GM21723 (cell line): ENCODE results near the gene TMEM213.

Experiments used
- ATAC-seq: cut with Tn5 transposase; IDR thresholded peaks from one replicate; pipeline ENCODE4 v1.9.1; 2021; ENCODE audit warnings: mild to moderate bottlenecking, moderate library complexity; ENCODE audit not compliant: unreplicated experiment

TMEM213 gene

GRCh38 chr7:138797715-138798320 is at the start of gene TMEM213, which contains the start of gene ATP6V0A4:
Gene TMEM213, plus strand, starts transcription at chr7:138797994. Its CDS starts 111 bp downstream, at chr7:138798105.
Gene ATP6V0A4, minus strand, starts transcription at chr7:138798196. Its CDS starts 26,949 bp downstream, at chr7:138771247.
- ATAC-seq: no peak

- no peak for ATAC-seq
Measured at GRCh38 chr7:138748666-138749065, 49.1 kb upstream of the TMEM213 start.

- no peak for ATAC-seq
Measured at GRCh38 chr7:138749960-138750359, 47.8 kb upstream of the TMEM213 start.

GRCh38 chr7:138750473-138750872 is 47.3 kb upstream of the TMEM213 start:
- no peak for ATAC-seq

- no peak for ATAC-seq
Measured at GRCh38 chr7:138750901-138751464, 46.8 kb upstream of the TMEM213 start.

- ATAC-seq: peak; percentile 72
Measured at GRCh38 chr7:138752518-138753149, 45.2 kb upstream of the TMEM213 start.

- ATAC-seq: no peak
Measured at GRCh38 chr7:138753150-138753518, 44.7 kb upstream of the TMEM213 start.

- no peak for ATAC-seq
Measured at GRCh38 chr7:138753610-138754009, 44.2 kb upstream of the TMEM213 start.

GRCh38 chr7:138755331-138755747 is 42.5 kb upstream of the TMEM213 start:
- no peak for ATAC-seq

- no peak for ATAC-seq
Measured at GRCh38 chr7:138755842-138756590, 41.8 kb upstream of the TMEM213 start.

GRCh38 chr7:138756591-138757242 is 41.1 kb upstream of the TMEM213 start:
- ATAC-seq: no peak

GRCh38 chr7:138768241-138768640 is 29.6 kb upstream of the TMEM213 start:
- ATAC-seq: no peak

GRCh38 chr7:138770904-138771303 is 26.9 kb upstream of the TMEM213 start:
- no peak for ATAC-seq

- ATAC-seq: no peak
Measured at GRCh38 chr7:138773176-138773575, 24.6 kb upstream of the TMEM213 start.

GRCh38 chr7:138773817-138774216 is 24.0 kb upstream of the TMEM213 start:
- no peak for ATAC-seq

- ATAC-seq: no peak
Measured at GRCh38 chr7:138776166-138776833, 21.5 kb upstream of the TMEM213 start.

- no peak for ATAC-seq
Measured at GRCh38 chr7:138781004-138781403, 16.8 kb upstream of the TMEM213 start.

- ATAC-seq: no peak
Measured at GRCh38 chr7:138784692-138785091, 13.1 kb upstream of the TMEM213 start.

GRCh38 chr7:138785587-138786437 is 12.0 kb upstream of the TMEM213 start:
- no peak for ATAC-seq
